ENCODE results near the gene ANKRD18B.
"Not testable (repeated sequence)": the region's sequence is repeated elsewhere in the genome, so short reads cannot be mapped to it uniquely, and the experiment has no call there.

- not testable (repeated sequence) for TF ChIP-seq ELF4 (IDR thresholded peaks at IDR 0.05); ARNT (IDR thresholded peaks at IDR 0.05); TARDBP (IDR thresholded peaks at IDR 0.05); HDGF (IDR thresholded peaks at IDR 0.05; ENCODE audit: borderline replicate concordance)
Measured at GRCh38 chr9:33517934-33518577, 6.0 kb upstream of the ANKRD18B start.
